ENCODE measurements around the gene CCDC159. TPM values are rescaled to one million over a fixed set of nuclear protein-coding genes. Genes with fewer than 3 reads are reported as not detected.

Gene CCDC159
- total and polyA plus RNA-seq, 2 of the 13 experiments (the other 11 are each of a cell fraction or from before 2014, with no cell fraction given), result 1.7 to 6.3 TPM

DNA sequence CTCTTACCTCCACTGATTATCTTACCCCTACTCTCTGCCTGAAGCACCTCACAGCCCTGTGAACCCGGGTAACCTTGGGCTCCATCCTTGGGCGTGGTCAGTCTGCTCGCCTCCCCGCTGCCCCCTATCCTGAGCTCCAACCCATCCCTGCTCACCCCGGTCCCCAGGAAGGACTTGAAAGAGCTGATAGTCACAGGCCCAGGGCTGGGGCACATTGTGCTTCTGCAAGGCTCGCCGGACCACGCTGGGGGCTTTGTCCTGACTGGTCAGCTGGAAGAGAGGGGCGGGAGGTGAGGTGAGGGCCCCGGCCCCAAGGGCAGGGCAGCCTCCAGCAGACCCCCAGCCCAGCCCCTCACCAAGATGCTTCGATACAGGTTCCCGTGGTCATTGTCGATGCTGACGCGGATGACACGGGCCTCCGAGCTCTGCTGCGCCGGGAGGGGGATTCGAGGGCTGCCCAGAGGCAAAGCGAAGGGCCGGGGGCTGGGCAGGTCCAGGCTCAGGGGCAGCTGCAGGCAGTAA is 50.8 kb downstream of the CCDC159 start:
- no peak overlapping the region for H3K27ac ChIP-seq (ENCODE audit: extremely low read length, insufficient read depth, low read length)
- no peaks in the 10 kb centered on the region for H3K9me3 ChIP-seq (ENCODE audit: low read length)
- BruUV-seq (replicated peaks), result no TSS peak
- intact Hi-C loops (cut with micrococcal nuclease; ENCODE audit: unreplicated experiment), result no loop called here
- H4K20me1 ChIP-seq (ENCODE audit: insufficient read depth, low read length), result no peaks in the 10 kb centered on the region
- 84% methylated on average over 5 of the region's 22 CpGs for WGBS (ENCODE audit: low lambda C conversion rate)
- H3K4me3 ChIP-seq (replicated peaks in 1 of 3; ENCODE audit: insufficient read depth in 1 of 3, low read depth in 2 of 3, low read length in 3 of 3), result no peak overlapping the region
- H3K79me2 ChIP-seq (ENCODE audit: insufficient read depth, low read length), result no peaks in the 10 kb centered on the region
- ATAC-seq, result no peak; the same call in 2 of the 3 replicates
- H2AFZ ChIP-seq (ENCODE audit: low read length), result no peak overlapping the region
- H3K4me1 ChIP-seq (ENCODE audit: insufficient read depth, low read length), result 0 out of 2 replicates have a peak, but pooled peaks cover 2% of the 10 kb centered on the region
- FAIRE-seq, result no peak
- H3K27me3 ChIP-seq (ENCODE audit: control insufficient read depth in 1 of 2, insufficient read depth in 2 of 2, low read length in 2 of 2), result no peaks in the 10 kb centered on the region
- H3K4me2 ChIP-seq (ENCODE audit: low read depth, low read length), result no peak overlapping the region
- in situ Hi-C loops (cut with HindIII; ENCODE audit: extremely low pct_ligation_motif_present, low pct_unique_long_range_greater_than_20kb), result no loop called here
- H3K9ac ChIP-seq (ENCODE audit: insufficient read depth, low read depth, low read length), result no peak overlapping the region
- no peaks in the 10 kb centered on the region for H3K36me3 ChIP-seq (replicated peaks in 1 of 2; ENCODE audit: control insufficient read depth in 1 of 2, insufficient read depth in 2 of 2, low read length in 2 of 2)
- TF ChIP-seq, protein P1, sequence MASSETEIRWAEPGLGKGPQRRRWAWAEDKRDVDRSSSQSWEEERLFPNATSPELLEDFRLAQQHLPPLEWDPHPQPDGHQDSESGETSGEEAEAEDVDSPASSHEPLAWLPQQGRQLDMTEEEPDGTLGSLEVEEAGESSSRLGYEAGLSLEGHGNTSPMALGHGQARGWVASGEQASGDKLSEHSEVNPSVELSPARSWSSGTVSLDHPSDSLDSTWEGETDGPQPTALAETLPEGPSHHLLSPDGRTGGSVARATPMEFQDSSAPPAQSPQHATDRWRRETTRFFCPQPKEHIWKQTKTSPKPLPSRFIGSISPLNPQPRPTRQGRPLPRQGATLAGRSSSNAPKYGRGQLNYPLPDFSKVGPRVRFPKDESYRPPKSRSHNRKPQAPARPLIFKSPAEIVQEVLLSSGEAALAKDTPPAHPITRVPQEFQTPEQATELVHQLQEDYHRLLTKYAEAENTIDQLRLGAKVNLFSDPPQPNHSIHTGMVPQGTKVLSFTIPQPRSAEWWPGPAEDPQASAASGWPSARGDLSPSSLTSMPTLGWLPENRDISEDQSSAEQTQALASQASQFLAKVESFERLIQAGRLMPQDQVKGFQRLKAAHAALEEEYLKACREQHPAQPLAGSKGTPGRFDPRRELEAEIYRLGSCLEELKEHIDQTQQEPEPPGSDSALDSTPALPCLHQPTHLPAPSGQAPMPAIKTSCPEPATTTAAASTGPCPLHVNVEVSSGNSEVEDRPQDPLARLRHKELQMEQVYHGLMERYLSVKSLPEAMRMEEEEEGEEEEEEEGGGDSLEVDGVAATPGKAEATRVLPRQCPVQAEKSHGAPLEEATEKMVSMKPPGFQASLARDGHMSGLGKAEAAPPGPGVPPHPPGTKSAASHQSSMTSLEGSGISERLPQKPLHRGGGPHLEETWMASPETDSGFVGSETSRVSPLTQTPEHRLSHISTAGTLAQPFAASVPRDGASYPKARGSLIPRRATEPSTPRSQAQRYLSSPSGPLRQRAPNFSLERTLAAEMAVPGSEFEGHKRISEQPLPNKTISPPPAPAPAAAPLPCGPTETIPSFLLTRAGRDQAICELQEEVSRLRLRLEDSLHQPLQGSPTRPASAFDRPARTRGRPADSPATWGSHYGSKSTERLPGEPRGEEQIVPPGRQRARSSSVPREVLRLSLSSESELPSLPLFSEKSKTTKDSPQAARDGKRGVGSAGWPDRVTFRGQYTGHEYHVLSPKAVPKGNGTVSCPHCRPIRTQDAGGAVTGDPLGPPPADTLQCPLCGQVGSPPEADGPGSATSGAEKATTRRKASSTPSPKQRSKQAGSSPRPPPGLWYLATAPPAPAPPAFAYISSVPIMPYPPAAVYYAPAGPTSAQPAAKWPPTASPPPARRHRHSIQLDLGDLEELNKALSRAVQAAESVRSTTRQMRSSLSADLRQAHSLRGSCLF (CRISPR knock-in tag; IDR thresholded peaks at IDR 0.05; ENCODE audit: borderline replicate concordance), result no peak
- TF ChIP-seq ZFP90 (CRISPR knock-in tag; IDR thresholded peaks at IDR 0.05; ENCODE audit: borderline replicate concordance) (no peak), REXO4 (CRISPR knock-in tag; IDR thresholded peaks at IDR 0.05; ENCODE audit: borderline replicate concordance) (no peak), ONECUT2 (CRISPR knock-in tag; IDR thresholded peaks at IDR 0.05) (no peak), HNF4G (IDR thresholded peaks at IDR 0.05; ENCODE audit: borderline replicate concordance, low read depth, low read length) (no peak), HNF4G (CRISPR knock-in tag; IDR thresholded peaks at IDR 0.05; ENCODE audit: borderline replicate concordance, low read depth) (no peak), ZBTB20 (CRISPR knock-in tag; IDR thresholded peaks at IDR 0.05; ENCODE audit: borderline replicate concordance, low read depth) (no peak), ZNF101 (CRISPR knock-in tag; IDR thresholded peaks at IDR 0.05; ENCODE audit: borderline replicate concordance, low read depth) (no peak), SATB2 (CRISPR knock-in tag; IDR thresholded peaks at IDR 0.05) (no peak), ZNF703 (CRISPR knock-in tag; IDR thresholded peaks at IDR 0.05; ENCODE audit: borderline replicate concordance) (no peak), NFYB (CRISPR knock-in tag; IDR thresholded peaks at IDR 0.05) (no peak), KDM5B (CRISPR knock-in tag; IDR thresholded peaks at IDR 0.05; ENCODE audit: borderline replicate concordance) (no peak)
- CTCF ChIA-PET (ENCODE audit: low intra/inter-chr PET ratio, low total read pairs), result no interaction called here
- POLR2A ChIA-PET, result no interaction called here
- DNase-seq (ENCODE audit: low spot score), result no peak
